T-helper 2 cell treated with Interferon-gamma antibody and Interleukin-4, amounts not matched to agents 5 μg/mL and 100 μg/mL, for 36 hours (primary cell): Measurements from ENCODE around the gene AMPD2.

Experiments used
- DNase-seq: peaks from one replicate; pipeline ENCODE4 v3.0.0; 2021; ENCODE audit warnings: low spot score
- H3K27ac Mint-ChIP-seq: one replicate; pipeline ENCODE4 v1.8.0; 2021; ENCODE audit warnings: mild to moderate bottlenecking, mixed read lengths
- H3K27me3 Mint-ChIP-seq: one replicate; pipeline ENCODE4 v1.8.0; 2021; ENCODE audit warnings: low read depth, mixed read lengths
- H3K36me3 Mint-ChIP-seq: one replicate; pipeline ENCODE4 v1.8.0; 2021; ENCODE audit warnings: low read depth, mixed read lengths
- H3K4me1 Mint-ChIP-seq: one replicate; pipeline ENCODE4 v1.8.0; 2021; ENCODE audit warnings: low read depth, mixed read lengths
- H3K4me3 Mint-ChIP-seq: one replicate; pipeline ENCODE4 v1.8.0; 2022; ENCODE audit warnings: mild to moderate bottlenecking, moderate library complexity, mixed read lengths
- H3K9me3 Mint-ChIP-seq: one replicate; pipeline ENCODE4 v1.8.0; 2021; ENCODE audit warnings: mixed read lengths

AMPD2 gene

DNA sequence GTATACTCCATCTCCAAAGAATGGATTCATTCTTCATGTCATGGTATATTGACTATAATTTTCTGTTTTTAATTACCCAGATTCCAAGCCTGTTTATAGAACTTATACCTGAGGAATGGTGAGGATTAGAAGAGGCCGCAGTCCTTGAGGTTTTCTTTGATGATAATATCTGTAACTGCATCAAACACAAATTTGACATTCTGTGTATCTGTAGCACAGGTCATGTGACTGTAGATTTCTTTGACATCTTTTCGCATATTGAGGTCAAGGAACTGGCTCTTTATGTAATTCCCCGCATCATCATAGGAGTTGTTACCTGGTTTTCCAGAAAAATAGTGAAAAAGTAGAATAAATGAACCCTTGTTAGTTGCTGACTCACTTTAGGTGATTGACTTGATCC lies 16.4 kb upstream of the AMPD2 start:
- no peaks in the 10 kb centered on the region for H3K27me3 Mint-ChIP-seq
- peaks cover 10% of the 10 kb centered on the region for H3K36me3 Mint-ChIP-seq
- H3K4me1 Mint-ChIP-seq, result peaks cover 6% of the 10 kb centered on the region
- no peak for DNase-seq
- no peak overlapping the region for H3K4me3 Mint-ChIP-seq
- H3K27ac Mint-ChIP-seq, result no peak overlapping the region
- no peaks in the 10 kb centered on the region for H3K9me3 Mint-ChIP-seq

DNA sequence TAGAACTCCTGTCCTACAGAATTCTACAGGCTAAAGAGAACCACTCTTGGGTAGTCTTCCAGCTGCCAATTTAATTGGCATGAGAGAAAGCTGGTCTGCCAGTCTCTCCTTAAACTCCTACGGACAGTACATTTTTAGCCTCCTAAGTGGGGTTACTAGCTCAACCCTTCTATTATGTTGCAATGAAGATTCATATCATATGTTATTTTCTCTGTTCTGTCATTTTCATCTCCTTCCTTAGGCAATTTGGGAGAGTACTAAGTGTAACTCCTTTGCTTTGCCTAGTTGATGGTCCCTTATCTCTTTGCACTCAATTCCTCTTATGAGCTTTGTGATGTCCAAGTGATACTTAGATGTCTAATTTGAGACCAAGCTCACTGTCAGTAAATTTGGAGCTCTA lies 14.3 kb upstream of the AMPD2 start:
- Mint-ChIP-seq H3K27me3 (no peaks in the 10 kb centered on the region), H3K27ac (no peak overlapping the region), H3K4me1 (peaks cover 4% of the 10 kb centered on the region), H3K36me3 (peaks cover 2% of the 10 kb centered on the region), H3K9me3 (no peaks in the 10 kb centered on the region), H3K4me3 (no peak overlapping the region)
- no peak for DNase-seq

DNA sequence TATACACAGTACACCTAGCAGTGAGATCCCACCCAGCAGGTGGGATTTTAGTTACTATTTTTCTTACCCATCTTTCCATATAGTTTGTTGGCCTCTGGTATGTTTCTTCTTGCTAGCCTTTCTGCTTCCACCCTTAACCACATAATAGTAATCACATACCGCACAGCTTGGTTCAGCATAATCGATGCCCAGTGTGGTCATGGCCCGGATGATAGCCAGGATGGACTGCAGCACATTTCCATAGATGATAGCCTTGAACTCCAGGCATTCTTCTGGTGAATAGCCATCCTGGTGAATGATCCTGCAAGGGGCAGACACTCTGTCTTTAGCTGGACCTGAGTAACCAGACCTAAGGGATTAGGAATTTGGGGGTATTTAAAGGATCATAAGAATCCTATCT lies 9.8 kb upstream of the AMPD2 start:
- Mint-ChIP-seq H3K27me3 (peaks cover 2% of the 10 kb centered on the region), H3K27ac (no peak overlapping the region), H3K4me1 (no peaks in the 10 kb centered on the region), H3K4me3 (no peak overlapping the region), H3K9me3 (no peaks in the 10 kb centered on the region), H3K36me3 (no peaks in the 10 kb centered on the region)
- DNase-seq, result no peak

DNA sequence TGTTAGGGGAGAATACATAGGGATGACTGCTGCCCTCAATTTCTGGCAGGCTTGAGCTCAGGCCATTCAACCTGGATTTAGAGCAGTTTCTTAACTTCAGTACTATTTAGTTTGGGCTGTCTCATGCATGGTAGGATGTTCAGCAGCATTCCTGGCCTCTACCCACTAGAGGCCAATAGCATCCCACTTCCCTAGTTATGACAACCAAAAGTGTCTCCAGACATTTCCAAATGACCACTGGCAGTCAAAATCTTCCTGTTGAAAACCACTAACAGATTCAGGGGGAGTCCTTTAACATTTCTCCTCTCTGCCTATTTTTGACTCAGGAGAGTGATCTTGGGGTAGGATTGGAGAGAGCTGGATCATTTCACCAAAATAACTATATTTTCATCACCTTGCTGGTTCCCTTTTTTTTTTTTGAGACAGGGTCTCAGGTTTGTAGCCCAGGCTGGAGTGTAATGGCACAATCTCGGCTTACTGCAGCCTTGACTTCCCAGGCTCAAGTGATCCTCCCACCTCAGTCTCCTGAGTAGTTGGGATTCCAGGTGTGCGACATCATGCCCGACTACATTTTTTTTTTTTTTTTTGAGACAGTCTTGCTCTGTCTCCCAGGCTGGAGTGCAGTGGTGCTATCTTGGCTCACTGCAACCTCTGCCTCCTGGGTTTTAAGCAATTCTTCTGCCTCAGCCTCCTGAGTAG lies 8.9 kb upstream of the AMPD2 start:
- Mint-ChIP-seq H3K27me3 (peaks cover 2% of the 10 kb centered on the region), H3K27ac (no peak overlapping the region), H3K4me1 (peaks cover under 1% of the 10 kb centered on the region), H3K9me3 (no peaks in the 10 kb centered on the region), H3K4me3 (no peak overlapping the region), H3K36me3 (no peaks in the 10 kb centered on the region)
- DNase-seq, result no peak

DNA sequence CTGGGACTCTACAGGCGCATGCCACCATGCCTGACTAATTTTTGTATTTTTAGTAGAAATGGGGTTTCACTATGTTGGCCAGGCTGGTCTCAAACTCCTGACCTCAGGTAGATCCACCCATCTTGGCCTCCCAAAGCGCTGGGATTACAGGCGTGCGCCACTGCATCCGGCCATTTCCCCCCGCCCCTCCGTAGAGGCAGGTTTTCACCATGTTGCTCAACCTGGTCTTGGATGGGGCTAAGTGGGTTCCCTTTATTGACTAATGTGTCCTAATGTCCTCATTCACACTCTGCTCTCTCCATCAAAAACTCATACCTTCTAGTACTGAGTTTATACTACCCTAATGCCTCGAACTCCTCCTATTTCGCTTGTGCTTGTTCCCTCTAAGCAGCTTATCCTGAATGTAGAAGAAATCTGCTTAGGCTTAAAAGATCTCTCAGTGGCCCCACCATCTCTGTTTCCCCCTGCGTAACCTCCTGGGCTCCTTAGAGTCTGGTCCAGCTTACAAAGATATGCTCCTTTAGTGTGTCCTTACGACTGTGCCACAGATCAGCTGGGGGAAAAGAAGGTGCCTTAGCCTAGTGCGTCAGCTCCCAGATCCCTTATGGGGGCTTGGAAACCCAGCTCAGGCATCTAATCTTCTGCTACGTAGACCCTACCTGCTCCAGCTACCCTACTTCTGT lies 8.2 kb upstream of the AMPD2 start:
- Mint-ChIP-seq H3K4me1 (peaks cover 6% of the 10 kb centered on the region), H3K27me3 (peaks cover 2% of the 10 kb centered on the region), H3K36me3 (no peaks in the 10 kb centered on the region), H3K9me3 (no peaks in the 10 kb centered on the region), H3K4me3 (no peak overlapping the region), H3K27ac (no peak overlapping the region)
- no peak for DNase-seq

DNA sequence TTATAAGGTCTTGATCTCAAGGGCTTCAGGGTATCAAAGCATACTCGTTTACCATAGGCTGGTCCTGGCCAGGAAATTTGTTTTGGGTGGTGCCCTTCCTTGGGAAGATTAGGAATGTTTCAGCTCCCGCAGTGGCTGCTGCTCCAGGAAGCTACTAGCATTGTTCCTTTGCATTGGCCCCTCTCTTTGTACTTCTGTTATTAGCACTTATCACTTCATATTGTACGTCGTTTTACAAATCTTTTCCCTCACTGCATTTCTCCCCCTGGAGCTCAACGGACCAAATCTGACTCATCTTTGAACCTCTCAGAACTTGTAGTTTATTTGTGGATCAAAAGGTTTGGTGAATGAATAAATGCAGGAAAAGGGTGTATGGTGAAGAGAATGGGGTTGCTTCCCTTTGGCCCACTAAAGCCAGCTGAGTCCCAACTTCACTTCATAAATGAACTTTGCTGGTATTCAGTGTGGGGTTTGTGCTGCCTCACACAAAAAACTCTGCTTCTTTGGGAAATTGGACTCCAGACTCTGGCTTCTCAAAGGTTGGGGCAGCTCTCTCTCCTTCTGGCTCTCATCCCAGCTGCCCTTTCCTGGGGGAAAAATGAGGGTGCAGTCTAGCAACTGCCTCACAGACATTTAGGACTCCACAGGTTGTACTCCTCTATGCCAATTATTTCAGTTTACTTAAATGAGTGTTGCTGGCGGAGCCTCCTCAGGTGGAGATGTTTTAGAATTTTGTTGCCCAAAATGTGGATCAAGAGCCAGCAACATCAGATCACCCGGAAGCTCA lies 6.1 kb upstream of the AMPD2 start:
- H3K27ac Mint-ChIP-seq, result no peak overlapping the region
- H3K4me3 Mint-ChIP-seq, result no peak overlapping the region
- no peak for DNase-seq
- H3K9me3 Mint-ChIP-seq, result no peaks in the 10 kb centered on the region
- H3K36me3 Mint-ChIP-seq, result no peaks in the 10 kb centered on the region
- H3K4me1 Mint-ChIP-seq, result peaks cover 15% of the 10 kb centered on the region
- H3K27me3 Mint-ChIP-seq, result peaks cover 2% of the 10 kb centered on the region

DNA sequence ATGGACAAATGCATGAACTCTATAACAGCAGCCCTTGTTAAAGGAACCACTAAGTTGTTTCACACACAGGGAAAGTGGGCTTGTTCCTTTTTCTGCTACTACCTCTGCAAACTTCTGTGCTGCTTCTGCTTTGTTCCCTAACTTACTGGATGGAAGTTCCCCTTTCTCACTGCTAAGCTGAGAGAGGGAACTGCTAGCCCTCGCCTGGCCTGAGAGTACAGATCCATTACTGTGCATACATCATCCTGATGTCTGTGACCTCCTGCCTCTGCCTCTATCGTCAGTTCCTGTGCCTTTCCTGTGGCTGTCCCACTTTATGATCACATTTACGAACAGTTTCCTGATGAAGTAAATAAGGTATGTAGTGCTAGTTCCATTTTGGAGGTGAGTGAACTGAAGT lies 3.8 kb upstream of the AMPD2 start:
- no peak for DNase-seq
- H3K27ac Mint-ChIP-seq, result no peak overlapping the region
- no peaks in the 10 kb centered on the region for H3K36me3 Mint-ChIP-seq
- peaks cover 26% of the 10 kb centered on the region for H3K4me1 Mint-ChIP-seq
- H3K9me3 Mint-ChIP-seq, result no peaks in the 10 kb centered on the region
- peaks cover 2% of the 10 kb centered on the region for H3K27me3 Mint-ChIP-seq
- no peak overlapping the region for H3K4me3 Mint-ChIP-seq

DNA sequence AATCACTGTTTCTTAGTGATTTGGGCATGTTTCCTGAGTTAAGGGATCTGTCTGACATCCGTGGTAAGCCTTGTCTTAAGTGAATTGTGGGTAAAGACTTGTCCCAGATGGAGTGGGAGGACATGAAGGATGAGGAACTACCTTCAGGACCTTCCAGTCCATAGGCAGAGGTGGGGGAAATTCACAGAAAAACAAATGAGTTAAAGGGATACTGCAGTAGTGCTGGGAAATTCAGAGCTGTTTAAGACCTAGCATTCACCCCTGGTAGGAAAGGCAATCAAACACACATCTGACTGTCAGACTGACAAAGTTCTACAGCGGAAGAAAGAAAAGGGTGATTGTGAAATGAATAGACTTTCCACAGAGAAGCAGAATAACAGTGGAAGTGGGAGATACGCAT lies 3.2 kb upstream of the AMPD2 start:
- H3K27ac Mint-ChIP-seq, result peak overlapping the region; percentile 22
- H3K4me3 Mint-ChIP-seq, result no peak overlapping the region
- no peak for DNase-seq
- no peaks in the 10 kb centered on the region for H3K36me3 Mint-ChIP-seq
- peaks cover 2% of the 10 kb centered on the region for H3K27me3 Mint-ChIP-seq
- H3K9me3 Mint-ChIP-seq, result no peaks in the 10 kb centered on the region
- peaks cover 28% of the 10 kb centered on the region for H3K4me1 Mint-ChIP-seq

DNA sequence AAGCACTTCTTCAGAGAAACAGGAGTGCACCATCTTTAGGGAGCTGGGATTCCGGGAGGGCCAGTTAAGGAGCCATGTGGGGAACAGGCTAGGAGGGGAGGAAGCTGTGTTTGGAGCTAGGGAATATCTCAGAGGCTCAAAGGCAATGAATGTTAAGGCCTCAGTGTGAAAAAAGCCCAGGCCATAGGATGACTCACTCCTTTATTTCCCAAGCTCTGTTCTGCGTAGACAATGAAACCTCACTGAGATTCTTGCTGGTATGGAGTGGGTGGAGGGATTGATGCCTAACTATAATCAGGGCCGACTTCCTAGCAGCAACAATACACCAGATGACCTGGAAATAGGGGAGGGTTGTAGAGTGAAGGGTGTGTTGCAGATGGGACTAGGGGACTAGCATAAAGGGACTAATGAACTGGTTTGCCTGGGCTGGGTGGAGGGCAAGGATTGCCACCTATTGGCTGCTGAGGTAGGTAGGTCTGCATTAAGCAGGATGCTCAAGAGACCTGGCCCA lies 2.3 kb upstream of the AMPD2 start:
- Mint-ChIP-seq H3K9me3 (no peaks in the 10 kb centered on the region), H3K27ac (no peak overlapping the region), H3K27me3 (no peaks in the 10 kb centered on the region), H3K4me1 (peaks cover 35% of the 10 kb centered on the region), H3K36me3 (peaks cover 3% of the 10 kb centered on the region), H3K4me3 (no peak overlapping the region)
- peak; percentile 46 for DNase-seq

DNA sequence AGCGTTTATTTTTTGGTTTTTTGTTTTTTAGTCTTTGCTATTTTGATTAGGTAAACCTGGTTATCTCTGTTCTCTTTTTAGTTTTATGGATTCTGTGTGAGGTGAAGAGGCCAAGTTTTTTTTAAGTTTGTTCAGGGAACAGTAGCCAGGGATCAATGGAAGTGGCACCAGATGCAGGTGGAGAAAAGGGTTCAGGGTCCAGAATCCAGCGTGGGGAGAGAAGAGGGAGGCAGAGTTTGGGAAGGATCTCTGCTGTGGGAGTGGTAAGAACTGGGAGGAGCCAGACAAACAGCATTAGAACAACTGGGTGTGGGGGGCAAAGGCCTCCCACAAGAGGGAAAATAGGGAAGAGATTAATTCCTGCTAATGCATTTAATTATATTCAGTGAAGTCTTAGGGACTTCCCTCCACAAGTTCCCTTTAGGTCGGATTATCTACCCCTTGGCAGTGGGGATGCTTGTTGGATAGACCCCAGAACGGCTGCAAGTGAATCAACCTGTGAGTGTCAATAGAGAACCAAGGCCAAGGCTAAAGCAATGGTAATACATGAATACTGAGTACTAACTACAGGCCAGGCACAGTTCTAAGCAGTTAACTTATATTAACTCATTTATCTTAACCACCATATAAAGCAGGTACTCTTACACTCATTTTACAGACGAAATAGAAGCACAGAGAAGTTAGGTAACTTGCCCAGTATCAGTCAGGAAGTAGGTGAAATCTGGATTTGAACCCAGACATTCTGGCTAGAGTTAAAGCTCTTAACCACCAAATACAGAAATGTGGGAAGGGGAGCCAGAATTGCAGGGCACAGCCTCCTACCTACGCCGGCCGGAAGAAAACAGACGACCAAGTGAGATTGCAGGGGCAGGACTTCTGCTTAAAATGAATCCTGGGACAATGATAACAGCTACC lies 719 bp upstream of the AMPD2 start:
- Mint-ChIP-seq H3K9me3 (no peaks in the 10 kb centered on the region), H3K4me1 (peaks cover 48% of the 10 kb centered on the region), H3K27me3 (no peaks in the 10 kb centered on the region), H3K4me3 (peak overlapping the region; percentile 90), H3K36me3 (peaks cover 3% of the 10 kb centered on the region), H3K27ac (peak overlapping the region; percentile 97)
- no peak for DNase-seq

DNA sequence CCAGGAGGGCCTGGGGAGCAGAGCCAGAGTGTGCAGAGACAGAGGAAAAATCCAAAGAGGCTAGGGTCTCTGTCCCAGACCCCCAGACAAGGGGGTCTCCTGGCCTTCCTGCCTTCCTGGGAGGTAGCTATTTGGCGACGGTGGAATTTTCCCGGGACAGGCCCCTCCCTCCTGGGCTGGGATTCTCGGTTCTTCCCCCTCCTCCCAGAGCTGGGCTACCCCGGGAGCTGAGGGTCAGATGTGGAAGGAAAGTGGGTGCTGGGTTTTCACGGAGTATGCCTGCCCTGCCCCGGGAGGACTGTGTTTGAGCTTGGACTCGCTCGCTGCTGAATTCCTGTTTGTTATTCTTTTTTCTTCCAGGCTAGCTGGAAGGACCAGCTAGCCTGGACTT lies 759 bp downstream of the AMPD2 start:
- DNase-seq, result no peak
- Mint-ChIP-seq H3K4me3 (peak overlapping the region; percentile 90), H3K27me3 (no peaks in the 10 kb centered on the region), H3K4me1 (peaks cover 57% of the 10 kb centered on the region), H3K36me3 (peaks cover 3% of the 10 kb centered on the region), H3K9me3 (no peaks in the 10 kb centered on the region), H3K27ac (peak overlapping the region; percentile 97)

DNA sequence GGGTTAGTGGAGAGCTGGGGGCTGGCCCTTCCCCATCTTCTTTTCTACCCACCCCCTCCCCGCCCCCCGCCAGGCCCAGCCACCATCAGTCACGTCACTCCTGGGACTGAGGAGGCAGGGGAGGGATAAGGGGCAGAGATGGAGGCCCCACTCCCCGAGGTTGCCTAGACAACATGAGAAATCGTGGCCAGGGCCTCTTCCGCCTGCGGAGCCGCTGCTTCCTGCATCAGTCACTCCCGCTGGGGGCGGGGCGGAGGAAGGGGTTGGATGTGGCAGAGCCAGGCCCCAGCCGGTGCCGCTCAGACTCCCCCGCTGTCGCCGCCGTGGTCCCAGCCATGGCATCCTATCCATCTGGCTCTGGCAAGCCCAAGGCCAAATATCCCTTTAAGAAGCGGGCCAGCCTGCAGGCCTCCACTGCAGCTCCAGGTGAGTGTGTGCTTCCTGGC lies 1.2 kb downstream of the AMPD2 start:
- Mint-ChIP-seq H3K27ac (peak overlapping the region; percentile 97), H3K4me1 (peaks cover 55% of the 10 kb centered on the region), H3K27me3 (no peaks in the 10 kb centered on the region), H3K36me3 (peaks cover 6% of the 10 kb centered on the region), H3K9me3 (no peaks in the 10 kb centered on the region), H3K4me3 (peak overlapping the region; percentile 90)
- DNase-seq, result peak; percentile 97

DNA sequence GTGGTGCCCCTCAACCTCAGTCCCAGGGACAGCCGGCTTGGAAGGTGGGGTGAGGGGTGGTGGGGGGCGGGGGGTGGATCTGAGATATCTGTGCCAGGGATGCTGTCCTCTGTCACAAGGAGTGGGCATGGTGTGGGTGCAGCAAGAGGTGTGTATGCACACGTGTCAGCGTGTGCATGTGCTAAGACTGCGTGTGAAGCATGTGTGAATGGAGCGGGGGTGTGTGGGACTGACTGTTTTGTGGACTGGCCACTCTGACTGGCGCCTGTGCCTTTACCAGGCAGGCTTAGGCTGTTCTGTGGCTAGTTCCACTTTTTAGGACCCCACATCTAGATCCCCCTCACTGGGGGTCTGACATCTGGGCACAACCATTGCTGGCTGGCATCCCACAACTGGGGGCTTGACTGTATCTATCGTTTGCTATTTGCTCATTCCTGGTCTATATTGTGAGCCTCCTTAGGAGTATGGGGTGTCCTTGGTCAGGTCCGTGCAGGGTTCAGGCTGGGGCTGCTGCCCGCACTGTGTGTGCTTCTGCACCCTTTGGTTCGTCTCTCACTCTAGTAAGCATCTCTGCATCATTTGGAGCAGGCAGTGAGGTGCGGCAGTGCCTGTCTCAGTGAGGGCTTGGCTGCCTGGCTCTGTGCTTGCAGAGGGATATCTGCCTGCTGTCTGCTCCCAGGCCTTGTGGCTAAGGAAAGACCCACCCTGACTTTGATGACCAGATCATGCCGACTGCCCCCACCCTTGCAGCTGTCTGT lies 1.9 kb downstream of the AMPD2 start:
- H3K27me3 Mint-ChIP-seq, result no peaks in the 10 kb centered on the region
- H3K4me3 Mint-ChIP-seq, result peak overlapping the region; percentile 90
- DNase-seq, result no peak
- no peaks in the 10 kb centered on the region for H3K9me3 Mint-ChIP-seq
- H3K27ac Mint-ChIP-seq, result peak overlapping the region; percentile 78
- H3K36me3 Mint-ChIP-seq, result peaks cover 10% of the 10 kb centered on the region
- H3K4me1 Mint-ChIP-seq, result peaks cover 50% of the 10 kb centered on the region
